Kidney (tissue), 14 donors: ENCODE results near the gene DNAJB6. TPM values are rescaled to one million over a fixed set of nuclear protein-coding genes. Genes with fewer than 3 reads are reported as not detected.
A peak's percentile ranks its signal among the peaks of the same experiment; 100 is the strongest.

ENCODE experiments used
- DNase-seq, 5 donors: peaks; one replicate each; pipeline ENCODE4 v3.0.0-alpha.2; 2013 to 2020
- FAIRE-seq: peaks from 2 replicates; lab custom pipeline; 2012; peaks lifted over from hg19 to GRCh38; lab: Jason Lieb, UNC
- H3K27ac ChIP-seq, 2 donors: one replicate each; pipeline ENCODE4 v1.7.0; 2013; ENCODE audit warnings: low read depth in 2 of 2, low read length in 2 of 2, inconsistent platforms in 1 of 2
- H3K27me3 ChIP-seq: one replicate; pipeline ENCODE4 v1.7.1; 2013; ENCODE audit warnings: low read length, inconsistent platforms; ENCODE audit not compliant: control insufficient read depth, insufficient read depth
- H3K36me3 ChIP-seq, 3 donors: one replicate each; pipeline versions ENCODE4 v1.7.0 to v1.7.1; 2013; ENCODE audit warnings: low read length in 3 of 3, control low read depth in 1 of 3, inconsistent platforms in 1 of 3; ENCODE audit not compliant: insufficient read depth in 3 of 3, control insufficient read depth in 2 of 3
- H3K4me1 ChIP-seq, 3 donors: one replicate each; pipeline versions ENCODE4 v1.7.0 to v1.7.1; 2013; ENCODE audit warnings: low read length in 3 of 3, inconsistent platforms in 1 of 3, low read depth in 1 of 3; ENCODE audit not compliant: control insufficient read depth in 2 of 3, insufficient read depth in 2 of 3
- H3K4me3 ChIP-seq, 3 donors: one replicate each; pipeline versions ENCODE4 v1.7.0 to v1.8.1; 2013; ENCODE audit warnings: low read length in 3 of 3, control low read depth in 1 of 3, inconsistent platforms in 1 of 3
- H3K9ac ChIP-seq, 3 donors: one replicate each; pipeline versions ENCODE4 v1.7.0 to v1.7.1; 2013; ENCODE audit warnings: low read length in 3 of 3, control low read depth in 1 of 3, inconsistent platforms in 1 of 3
- H3K9me3 ChIP-seq, 3 donors: one replicate each; pipeline versions ENCODE4 v1.7.0 to v1.7.1; 2013; ENCODE audit warnings: low read length in 3 of 3, control low read depth in 1 of 3, inconsistent platforms in 1 of 3; ENCODE audit not compliant: control insufficient read depth in 2 of 3, insufficient read depth in 1 of 3
- intact Hi-C: fragments of 100-400 bp; cut with DNase I; formaldehyde crosslinking; loops from one replicate; pipeline ENCODE4 v1.11.1; 2022
- polyA plus RNA-seq: library from polyadenylated mRNA; stranded (reverse); fragments of 350-450 nt; fragmentation: Illumina TruSeq; extraction: RNeasy Lipid Tissue Mini Kit (QIAGEN cat#74804); gene quantifications from one replicate; pipeline ENCODE4 v1.2.3, GENCODE V29; 2014; ENCODE audit warnings: low read depth, low replicate concordance; ENCODE audit not compliant: insufficient read depth
- total RNA-seq: library from RNA; stranded (reverse); fragmentation: NEBNext Ultra II Directional; extraction: Animal tissue kit (Norgen Biotek cat#: 25700); gene quantifications from one replicate; pipeline ENCODE4 v1.2.1, GENCODE V29; 2021
- TF ChIP-seq, protein P1 (sequence below): IDR thresholded peaks from 3 replicates; pipeline ENCODE4 v1.5.1; 2012; ENCODE audit warnings: mild to moderate bottlenecking, moderate library complexity, borderline replicate concordance; ENCODE audit not compliant: insufficient read depth; ENCODE audit errors: extremely low read depth
- donor health status: control.
- donor health status: control.
- donor health status: control.
- donor health status: control.
- donor health status: control.
- donor health status: DM: yes; HTN: yes; CAD: no.
- donor health status: Normal renal cell carcinoma (clear cell type).

The DNAJB6 gene
- total and polyA plus RNA-seq, 2 donors from 2014 or later, result 74.5 to 86.8 TPM

GRCh38 chr7:157431951-157432540 is 95.2 kb downstream of the DNAJB6 start:
- intact Hi-C loops, result no loop called here
- peak overlapping the region in 1 of 3 donors; percentile 25 for H3K4me3 ChIP-seq
- H3K36me3 ChIP-seq, result no peaks in the 10 kb centered on the region
- no peaks in the 10 kb centered on the region for H3K27me3 ChIP-seq
- H3K9me3 ChIP-seq, result peaks cover 0 to 2% (median 0%) of the 10 kb centered on the region in 3 donors
- TF ChIP-seq, protein P1, sequence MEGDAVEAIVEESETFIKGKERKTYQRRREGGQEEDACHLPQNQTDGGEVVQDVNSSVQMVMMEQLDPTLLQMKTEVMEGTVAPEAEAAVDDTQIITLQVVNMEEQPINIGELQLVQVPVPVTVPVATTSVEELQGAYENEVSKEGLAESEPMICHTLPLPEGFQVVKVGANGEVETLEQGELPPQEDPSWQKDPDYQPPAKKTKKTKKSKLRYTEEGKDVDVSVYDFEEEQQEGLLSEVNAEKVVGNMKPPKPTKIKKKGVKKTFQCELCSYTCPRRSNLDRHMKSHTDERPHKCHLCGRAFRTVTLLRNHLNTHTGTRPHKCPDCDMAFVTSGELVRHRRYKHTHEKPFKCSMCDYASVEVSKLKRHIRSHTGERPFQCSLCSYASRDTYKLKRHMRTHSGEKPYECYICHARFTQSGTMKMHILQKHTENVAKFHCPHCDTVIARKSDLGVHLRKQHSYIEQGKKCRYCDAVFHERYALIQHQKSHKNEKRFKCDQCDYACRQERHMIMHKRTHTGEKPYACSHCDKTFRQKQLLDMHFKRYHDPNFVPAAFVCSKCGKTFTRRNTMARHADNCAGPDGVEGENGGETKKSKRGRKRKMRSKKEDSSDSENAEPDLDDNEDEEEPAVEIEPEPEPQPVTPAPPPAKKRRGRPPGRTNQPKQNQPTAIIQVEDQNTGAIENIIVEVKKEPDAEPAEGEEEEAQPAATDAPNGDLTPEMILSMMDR, result no peak
- peak in 1 of 5 donors; percentile 55 for DNase-seq
- H3K27ac ChIP-seq, result no peak overlapping the region
- no peak overlapping the region for H3K9ac ChIP-seq
- H3K4me1 ChIP-seq, result peaks cover 0 to 9% (median 0%) of the 10 kb centered on the region in 3 donors
- FAIRE-seq, result no peak

- no peaks in the 10 kb centered on the region for H3K36me3 ChIP-seq
- peaks cover 0 to 9% (median 0%) of the 10 kb centered on the region in 3 donors for H3K4me1 ChIP-seq
- DNase-seq (peak; percentile 59 to 82 (median 78)), FAIRE-seq (no peak)
- H3K9me3 ChIP-seq, result peaks cover 0 to 2% (median 0%) of the 10 kb centered on the region in 3 donors
- H3K9ac ChIP-seq, result no peak overlapping the region
- peak overlapping the region in 2 of 3 donors; percentile 16 to 25 for H3K4me3 ChIP-seq
- H3K27ac ChIP-seq, result no peak overlapping the region
- H3K27me3 ChIP-seq, result no peaks in the 10 kb centered on the region
- intact Hi-C loops, result no loop called here
- TF ChIP-seq, protein P1, result no peak
Measured at GRCh38 chr7:157432541-157432956, 95.7 kb downstream of the DNAJB6 start.

DNA sequence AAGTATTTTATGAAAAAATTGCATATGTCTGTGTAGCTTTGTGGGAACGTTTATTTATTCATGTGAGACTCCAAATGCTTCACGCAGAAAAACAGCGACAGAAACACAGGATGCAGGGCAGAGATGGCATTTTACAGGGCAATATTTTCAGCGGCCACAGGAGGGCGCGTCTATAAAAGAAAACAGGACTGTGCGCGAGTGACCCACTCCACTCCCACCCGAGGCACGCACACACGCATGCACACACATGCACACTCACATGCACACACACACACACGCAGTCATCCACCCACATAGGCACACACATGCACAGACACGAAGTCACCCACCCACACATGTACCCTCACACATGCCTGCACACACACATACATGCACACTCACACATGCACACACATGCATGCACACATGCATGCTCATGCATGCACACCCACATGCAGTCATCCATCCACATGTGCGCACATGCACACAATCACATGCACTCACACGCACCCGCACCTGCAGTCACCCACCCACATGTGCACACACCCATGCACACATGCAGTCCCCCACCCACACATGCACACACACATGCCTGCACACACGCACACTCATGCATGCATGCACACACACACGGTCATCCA is 96.3 kb downstream of the DNAJB6 start:
- DNase-seq (peak in 4 of 5 donors; percentile 40 to 62 (median 58)), FAIRE-seq (no peak)
- Histone ChIP-seq H3K4me3 (peak overlapping the region; percentile 4 to 25 (median 16)), H3K27ac (no peak overlapping the region), H3K27me3 (no peaks in the 10 kb centered on the region), H3K36me3 (no peaks in the 10 kb centered on the region), H3K9me3 (peaks cover 0 to 2% (median 0%) of the 10 kb centered on the region in 3 donors), H3K9ac (no peak overlapping the region), H3K4me1 (peaks cover 0 to 9% (median 0%) of the 10 kb centered on the region in 3 donors)
- intact Hi-C loops, result no loop called here
- TF ChIP-seq, protein P1, result peak; percentile 72
